Adrenal gland (tissue), 5 donors: ENCODE data around the gene TGFA.

ENCODE experiments used
- POLR2A ChIP-seq, 2 donors: fragments of 450-650 bp; IDR thresholded peaks; one replicate each; pipeline ENCODE4 v1.6.1; 2017; ENCODE audit warnings: antibody characterized with exemption in 2 of 2, mild to moderate bottlenecking in 2 of 2, moderate library complexity in 1 of 2
- TF ChIP-seq, protein P1 (sequence below), 6 experiments: fragments of 450-650 bp in 4 of 6; fragments of 200-600 bp in 2 of 6; sonication (generic) in 1 of 6; IDR thresholded peaks; 1 replicate in 5 of 6; 2 replicates in 1 of 6; pipeline versions ENCODE4 v1.5.1 to v1.8.0; 2016 to 2021; ENCODE audit warnings: antibody characterized with exemption in 6 of 6, mild to moderate bottlenecking in 2 of 6, moderate library complexity in 1 of 6
- donor health status: DM: no; HTN: no; CAD: no.

DNA sequence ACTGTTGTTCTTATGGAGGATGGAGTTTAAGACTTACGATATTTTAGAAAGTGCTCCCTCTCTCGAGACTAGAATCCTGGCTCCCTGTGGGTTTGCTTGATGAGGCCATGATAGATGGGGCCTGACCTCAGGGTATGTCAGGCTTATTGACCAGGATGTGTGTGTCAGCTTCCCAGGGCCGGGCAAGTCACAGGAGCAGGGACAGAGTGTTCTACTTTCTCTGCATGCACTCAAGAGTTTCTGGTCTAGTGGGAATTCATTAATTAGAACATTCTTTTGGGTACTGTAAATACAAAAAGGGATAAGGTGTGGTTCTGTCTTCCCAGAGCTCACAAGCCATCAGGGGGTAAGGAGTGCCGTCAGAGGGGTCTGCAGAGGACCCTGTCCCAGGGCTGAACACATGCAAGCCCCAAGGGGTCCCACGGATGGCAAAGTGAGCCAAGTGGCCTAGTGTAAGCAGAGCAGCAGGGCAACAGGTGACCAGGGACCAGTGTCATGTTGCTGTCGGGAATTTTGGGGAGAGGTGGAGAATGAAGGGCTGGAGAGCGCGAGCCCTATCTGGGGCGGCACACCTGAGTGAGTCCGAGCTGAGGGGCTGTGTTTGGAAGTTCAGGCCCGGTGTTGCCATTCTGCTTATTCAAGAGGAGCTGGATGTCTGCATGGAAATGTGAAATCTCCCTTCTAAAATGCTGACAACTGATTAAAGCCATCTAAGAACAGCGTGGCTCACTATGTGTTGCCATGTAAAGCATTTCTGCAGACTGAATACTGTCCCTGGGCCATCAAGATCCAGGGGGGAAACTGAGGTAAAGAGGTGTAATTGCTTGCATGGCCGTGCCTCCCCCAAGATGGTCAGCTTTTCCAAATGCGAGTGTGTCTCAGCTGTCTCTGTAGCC, 91.4 kb downstream of the TGFA start:
- TF ChIP-seq, protein P1, sequence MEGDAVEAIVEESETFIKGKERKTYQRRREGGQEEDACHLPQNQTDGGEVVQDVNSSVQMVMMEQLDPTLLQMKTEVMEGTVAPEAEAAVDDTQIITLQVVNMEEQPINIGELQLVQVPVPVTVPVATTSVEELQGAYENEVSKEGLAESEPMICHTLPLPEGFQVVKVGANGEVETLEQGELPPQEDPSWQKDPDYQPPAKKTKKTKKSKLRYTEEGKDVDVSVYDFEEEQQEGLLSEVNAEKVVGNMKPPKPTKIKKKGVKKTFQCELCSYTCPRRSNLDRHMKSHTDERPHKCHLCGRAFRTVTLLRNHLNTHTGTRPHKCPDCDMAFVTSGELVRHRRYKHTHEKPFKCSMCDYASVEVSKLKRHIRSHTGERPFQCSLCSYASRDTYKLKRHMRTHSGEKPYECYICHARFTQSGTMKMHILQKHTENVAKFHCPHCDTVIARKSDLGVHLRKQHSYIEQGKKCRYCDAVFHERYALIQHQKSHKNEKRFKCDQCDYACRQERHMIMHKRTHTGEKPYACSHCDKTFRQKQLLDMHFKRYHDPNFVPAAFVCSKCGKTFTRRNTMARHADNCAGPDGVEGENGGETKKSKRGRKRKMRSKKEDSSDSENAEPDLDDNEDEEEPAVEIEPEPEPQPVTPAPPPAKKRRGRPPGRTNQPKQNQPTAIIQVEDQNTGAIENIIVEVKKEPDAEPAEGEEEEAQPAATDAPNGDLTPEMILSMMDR (IDR thresholded peaks at IDR 0.05), result no peak
- TF ChIP-seq POLR2A (IDR thresholded peaks at IDR 0.05), result no peak
